IPS-NIHi7 (cell line): ENCODE measurements around the gene TRMT112.

Source experiments
- DNase-seq: peaks from one replicate; pipeline ENCODE4 v3.0.0; 2012; ENCODE audit warnings: mixed read lengths; ENCODE audit errors: extremely low spot score

Gene TRMT112

DNA sequence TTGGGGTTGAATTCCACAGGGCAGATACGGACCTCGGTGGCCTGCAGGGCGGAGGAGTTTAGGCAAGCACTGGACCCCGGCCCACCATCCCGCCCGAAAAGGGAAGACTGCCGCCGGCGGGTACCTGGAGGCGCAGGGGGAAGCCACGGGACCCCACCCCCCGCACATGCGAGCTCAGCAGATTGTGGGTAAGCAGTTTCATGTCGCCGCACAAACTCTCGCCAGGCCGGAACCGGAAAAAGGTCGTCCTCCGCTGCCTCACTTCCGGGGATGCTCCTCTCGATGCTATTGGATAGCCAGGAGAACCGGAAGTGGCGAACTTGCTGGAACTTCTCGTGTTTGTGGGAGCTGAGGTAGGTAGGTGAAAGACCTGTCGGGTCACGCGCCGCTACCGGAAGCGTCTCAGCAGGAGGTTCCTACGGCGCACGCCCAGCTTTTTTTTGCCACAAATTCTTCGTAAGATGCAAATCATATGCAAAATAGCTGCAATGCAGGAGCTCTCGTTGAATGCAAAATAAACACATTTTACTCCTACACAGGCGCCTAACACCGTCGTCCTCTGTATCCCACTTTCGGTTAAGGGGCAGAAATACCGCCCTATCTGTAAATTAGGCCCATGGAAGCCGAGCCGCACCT lies at the start of gene TRMT112:
Gene TRMT112 (minus strand): TSS at position 235 of the 636 bp plus-strand sequence. CDS start 33 bp downstream, at position 202.
- peak; percentile 88 for DNase-seq

DNA sequence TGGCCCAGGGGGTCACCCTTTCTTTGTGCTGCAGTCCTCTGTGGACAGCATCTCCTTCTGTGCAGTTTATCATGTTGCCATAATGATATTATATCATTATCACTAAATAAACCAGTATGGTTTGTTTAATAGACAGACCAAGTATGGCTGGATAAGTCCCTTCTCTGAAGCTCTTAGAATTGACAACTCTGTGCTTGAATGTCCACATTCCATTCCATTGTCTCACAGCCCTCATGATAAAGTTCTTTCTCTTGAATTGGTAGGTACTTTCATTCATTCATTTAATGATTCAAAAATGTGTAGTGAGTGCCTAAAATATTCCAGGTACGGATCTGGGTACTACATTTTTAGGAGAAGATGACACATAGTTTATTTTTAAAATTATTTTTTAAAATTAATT lies 49.4 kb upstream of the TRMT112 start:
- DNase-seq, result no peak

DNA sequence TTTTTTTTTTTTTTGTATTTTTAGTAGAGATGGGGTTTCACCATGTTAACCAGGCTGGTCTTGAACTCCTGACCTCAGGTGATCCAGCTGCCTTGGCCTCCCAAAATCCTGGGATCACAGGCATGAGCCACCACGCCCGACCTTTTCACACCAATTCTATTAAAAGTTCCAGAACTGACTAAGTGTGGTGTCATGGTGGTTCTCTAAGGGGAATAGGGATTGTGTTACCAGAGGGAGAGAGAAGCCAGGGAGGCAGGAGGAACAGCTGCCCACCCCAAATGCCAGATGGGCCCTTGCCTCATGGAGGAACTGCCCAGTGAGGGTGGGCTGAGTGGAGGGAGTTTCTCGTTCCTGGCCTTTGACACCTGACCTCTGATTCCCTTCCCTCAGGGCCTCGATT lies 47.6 kb upstream of the TRMT112 start:
- DNase-seq, result no peak

GRCh38 chr11:64364435-64364834 lies 47.1 kb upstream of the TRMT112 start:
- DNase-seq, result no peak

GRCh38 chr11:64362339-64362738 lies 45.0 kb upstream of the TRMT112 start:
- no peak for DNase-seq

DNA sequence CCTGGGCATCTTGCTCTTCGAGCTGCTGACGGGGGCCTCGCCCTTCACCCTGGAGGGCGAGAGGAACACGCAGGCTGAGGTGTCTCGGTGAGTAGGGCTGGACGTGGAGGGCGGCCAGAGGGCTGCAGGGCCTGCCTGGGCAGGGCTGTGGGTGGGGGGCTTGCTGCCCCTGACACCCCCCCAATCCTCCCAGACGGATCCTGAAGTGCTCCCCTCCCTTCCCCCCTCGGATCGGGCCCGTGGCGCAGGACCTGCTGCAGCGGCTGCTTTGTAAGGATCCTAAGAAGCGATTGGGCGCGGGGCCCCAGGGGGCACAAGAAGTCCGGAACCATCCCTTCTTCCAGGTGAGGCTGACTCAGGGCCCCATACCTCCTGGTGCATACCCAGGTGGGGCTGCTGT lies 44.3 kb upstream of the TRMT112 start:
- no peak for DNase-seq

DNA sequence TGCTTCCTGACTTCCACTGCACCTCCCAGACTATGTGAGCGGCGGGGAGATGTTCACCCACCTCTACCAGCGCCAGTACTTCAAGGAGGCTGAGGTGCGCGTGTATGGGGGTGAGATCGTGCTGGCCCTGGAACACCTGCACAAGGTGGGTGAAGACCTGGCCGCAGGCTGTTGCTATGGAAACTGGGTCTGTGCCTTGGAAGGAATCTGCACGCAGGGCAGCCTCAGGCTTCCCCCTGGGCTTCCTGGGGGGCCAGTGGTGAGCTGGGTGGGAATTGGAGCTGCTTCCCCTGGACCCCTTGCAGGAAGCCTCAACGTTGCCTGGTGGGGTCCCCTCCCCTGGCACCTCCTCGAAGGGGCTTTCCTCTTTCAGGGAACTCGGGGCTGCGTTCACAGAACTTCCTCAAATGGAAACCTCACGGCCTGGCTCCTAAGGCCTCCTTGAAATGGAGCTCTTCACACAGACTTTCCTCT lies 43.1 kb upstream of the TRMT112 start:
- no peak for DNase-seq

DNA sequence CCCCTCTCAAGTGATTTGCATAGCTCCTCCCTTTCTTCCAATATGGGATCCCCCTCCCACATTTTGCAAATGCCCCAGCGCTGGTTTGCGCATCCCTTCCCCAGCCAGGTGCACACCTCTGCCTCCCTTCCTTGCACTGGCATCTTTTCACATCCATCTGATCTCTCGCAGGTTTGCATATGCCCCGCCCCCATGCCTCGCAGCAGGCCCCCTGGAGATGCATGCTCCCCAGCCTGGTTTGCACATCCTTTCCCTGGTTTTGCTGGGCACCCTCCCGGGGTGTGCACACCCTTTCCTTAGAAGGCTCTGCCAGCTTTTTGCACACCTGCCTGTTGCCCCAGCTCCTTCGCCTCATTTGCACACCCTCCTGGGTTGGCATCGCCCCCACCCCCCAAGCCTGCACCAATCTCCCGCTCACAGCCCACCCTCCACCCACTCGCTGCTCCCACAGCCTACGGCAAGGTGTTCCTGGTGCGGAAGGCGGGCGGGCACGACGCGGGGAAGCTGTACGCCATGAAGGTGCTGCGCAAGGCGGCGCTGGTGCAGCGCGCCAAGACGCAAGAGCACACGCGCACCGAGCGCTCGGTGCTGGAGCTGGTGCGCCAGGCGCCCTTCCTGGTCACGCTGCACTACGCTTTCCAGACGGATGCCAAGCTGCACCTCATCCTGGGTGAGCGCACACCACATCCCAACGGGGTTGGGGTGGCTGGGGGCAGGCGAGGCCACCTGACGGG lies 42.5 kb upstream of the TRMT112 start:
- no peak for DNase-seq

GRCh38 chr11:64358907-64359711 lies 41.8 kb upstream of the TRMT112 start, which contains the start of gene RPS6KA4:
Gene RPS6KA4 (plus strand): TSS chr11:64359162. CDS start chr11:64359236, 74 bp downstream.
- DNase-seq, result peak; percentile 91

DNA sequence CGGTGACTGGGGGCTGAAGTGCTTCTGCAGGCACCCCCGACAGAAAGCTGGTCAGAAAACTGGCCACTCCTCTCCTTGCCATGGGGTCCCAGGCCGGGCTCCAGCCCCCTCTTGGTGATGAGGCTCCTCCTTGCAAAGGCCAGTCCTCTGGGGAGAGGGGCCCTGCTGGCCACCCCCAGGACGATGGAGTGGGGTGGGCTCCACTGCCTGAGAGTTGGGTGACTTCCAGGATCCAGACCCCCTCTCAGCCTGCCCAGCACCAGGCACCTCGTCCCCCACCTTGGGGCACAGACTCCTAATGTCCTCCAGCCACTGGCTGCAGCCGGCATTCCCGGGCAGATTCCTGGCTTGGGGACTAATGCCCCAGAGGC lies 41.2 kb upstream of the TRMT112 start:
- DNase-seq, result no peak

DNA sequence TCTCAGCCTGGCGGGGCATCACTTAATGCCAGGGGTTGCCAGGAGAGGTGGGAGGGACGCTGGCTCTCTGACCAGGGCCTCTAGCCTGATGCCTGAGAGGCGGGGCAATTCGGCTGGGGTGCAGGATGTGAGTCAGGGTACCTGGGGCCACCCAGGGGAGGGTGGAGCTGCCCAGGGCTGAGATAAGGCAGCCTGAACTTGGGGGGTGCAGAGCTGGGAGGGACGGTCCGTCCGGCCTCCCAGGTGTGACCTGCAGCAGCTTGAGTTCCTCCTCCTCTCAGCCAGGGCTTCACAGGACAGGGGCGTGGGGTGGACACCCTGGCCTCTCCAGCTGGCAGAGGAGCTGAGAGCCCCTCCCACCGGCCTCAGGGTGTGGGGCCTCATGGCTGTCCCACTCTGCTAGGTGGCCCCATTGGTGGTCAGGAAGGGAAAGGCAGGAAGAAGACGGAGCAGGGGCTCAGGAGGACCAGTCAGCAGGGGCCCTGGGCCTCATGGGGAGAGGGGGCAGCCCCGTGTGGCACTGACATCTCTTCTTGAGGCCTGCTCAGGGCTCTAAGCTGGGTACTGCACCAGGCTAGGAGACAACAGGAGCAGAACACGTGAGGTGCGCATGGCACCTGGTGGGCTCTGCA lies 40.7 kb upstream of the TRMT112 start:
- DNase-seq, result no peak

DNA sequence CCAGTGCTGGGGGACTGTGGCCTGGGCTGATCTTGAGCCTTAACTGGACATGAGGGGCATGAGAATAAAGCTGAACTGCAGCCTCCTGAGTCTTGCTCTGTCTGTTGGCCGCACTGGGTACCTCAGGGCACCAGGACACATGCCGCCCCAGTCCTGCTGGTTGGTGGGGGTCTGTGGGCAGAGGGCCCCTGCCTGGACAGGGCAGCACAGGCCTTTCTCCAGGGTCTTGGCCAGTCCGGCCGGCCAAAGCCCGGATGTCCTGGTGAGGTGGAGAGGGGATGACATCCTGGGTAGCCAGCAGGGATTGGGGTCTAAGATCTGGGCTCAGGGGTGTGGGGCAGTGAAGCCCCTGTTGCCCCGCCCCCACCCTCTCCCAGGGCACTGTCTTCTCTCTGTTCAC lies 40.1 kb upstream of the TRMT112 start:
- DNase-seq, result no peak

DNA sequence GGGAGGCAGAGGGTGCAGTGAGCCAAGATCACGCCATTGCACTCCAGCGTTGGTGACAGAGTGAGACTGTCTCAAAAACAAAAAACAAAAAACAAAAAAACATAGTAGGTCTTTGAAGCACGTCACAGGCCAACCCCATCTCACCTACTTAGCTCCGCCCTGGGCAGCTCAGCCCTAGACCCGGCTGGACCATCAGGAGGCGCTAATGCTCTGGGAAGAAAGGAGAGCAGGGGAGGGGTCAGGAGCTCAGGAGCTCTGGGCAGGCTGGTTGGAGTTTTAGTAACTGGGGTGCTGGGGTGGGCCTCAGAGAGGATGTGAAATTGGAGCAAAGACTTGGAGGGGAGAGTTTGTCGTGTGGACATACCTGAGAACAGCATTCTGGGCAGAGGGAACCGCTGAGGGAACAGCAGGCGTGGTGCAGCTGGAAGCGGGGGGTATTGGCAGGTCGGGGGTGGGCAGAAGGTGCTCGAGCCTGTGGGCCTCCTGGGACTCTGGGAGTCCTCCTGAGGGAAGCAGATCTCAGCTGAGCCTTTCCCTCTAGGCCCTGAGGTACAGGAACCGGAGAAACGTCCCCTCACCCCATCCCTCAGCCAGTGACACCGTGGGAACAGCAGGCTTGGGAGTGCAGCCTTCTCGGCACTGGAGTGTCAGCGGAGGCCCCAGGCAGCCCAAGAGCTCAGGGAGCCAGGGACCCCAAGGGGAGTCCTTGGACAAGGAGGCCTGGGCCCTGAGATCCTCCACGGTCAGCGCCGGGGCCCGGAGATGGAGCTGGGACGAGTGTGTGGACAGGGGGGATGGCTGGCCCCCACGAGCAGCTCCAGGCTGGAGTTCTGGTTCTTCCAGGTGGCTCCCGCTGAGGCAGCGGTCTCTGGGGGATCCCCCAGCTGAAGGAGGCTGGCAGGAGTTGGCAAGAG lies 39.4 kb upstream of the TRMT112 start:
- DNase-seq, result peak; percentile 89

GRCh38 chr11:64355078-64355940 lies 38.0 kb upstream of the TRMT112 start:
- peak; percentile 93 for DNase-seq

DNA sequence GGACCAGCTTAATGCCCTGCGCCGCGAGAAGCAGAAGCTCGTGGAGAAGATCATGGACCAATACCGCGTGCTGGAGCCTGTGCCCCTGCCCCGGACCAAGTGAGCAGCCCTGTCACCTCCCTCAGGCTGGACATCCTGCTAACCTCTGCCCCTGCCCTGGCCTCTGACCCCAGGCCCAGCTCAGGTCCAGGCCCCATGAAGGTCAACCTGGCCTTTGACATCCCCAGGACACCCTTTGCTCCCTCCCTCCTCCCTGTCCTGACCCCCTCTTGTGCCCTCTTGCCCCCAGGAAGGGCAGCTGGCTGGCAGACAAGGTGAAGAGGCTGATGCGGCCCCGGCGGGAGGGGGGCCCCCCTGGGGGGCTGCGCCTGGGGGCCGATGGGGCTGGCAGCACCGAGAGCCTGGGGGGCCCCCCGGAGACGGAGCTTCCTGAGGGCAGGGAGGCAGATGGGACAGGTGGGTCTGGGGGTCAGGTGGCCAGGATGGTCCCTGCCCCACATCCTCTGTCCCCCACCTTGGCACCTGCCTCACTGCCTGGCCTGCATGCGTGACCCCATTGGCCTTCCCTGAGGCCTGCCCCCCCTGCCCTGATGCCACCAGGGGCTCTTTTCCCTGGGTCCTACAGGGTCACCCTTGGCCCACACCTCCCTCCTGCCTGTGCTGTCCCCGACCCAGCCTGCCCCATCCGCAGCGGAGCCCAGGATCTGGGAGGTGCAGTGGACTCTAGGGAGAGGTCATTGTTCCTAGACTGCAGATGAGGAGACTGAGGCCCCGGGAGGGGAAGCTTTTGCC lies 36.6 kb upstream of the TRMT112 start:
- no peak for DNase-seq

GRCh38 chr11:64352995-64353714 lies 35.8 kb upstream of the TRMT112 start:
- no peak for DNase-seq

DNA sequence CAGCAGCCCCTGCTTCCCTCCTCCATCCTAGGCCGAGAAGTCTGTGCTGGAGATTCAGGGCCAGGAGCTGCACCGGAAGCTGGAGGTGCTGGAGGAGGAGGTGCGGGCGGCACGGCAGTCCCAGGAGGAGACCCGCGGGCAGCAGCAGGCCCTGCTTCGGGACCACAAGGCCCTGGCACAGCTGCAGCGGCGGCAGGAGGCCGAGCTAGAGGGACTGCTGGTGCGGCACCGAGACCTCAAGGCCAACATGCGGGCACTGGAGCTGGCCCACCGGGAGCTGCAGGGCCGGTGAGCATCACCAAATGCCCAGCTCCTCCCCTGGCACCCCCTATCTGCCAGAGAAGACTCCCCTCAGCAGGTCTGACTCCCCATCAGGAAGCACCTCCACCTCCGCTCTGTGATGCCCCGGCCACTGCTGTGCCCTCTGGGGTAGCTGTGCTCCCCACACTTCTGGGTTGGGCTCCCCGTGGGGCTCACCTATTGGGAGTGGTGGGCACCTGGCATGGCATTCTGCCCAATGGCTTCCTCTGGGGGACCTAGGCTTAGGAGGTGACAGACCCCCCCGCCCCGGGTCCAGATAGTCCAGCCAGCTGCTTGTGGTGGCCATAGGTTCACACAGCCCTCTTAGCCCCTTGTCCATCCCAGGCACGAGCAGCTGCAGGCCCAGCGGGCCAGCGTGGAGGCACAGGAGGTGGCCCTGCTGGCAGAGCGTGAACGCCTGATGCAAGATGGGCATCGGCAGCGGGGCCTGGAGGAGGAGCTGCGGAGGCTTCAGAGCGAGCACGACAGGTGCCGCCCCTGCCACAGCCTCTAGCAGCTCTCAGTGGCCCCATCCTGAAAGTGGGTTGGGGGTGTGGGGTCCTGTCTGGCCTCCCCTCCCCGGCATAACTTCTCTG lies 35.0 kb upstream of the TRMT112 start:
- no peak for DNase-seq
